H1 (cell line): ENCODE measurements around the gene KCNA2. TPM values are rescaled to one million over a fixed set of nuclear protein-coding genes. Genes with fewer than 3 reads are reported as not detected.

ENCODE experiments used
- CTCF ChIA-PET: fragments of 300-600 bp; sonication (Branson Sonifier 250); formaldehyde crosslinking; loops from one replicate; lab custom pipeline; 2021; ENCODE audit not compliant: partially characterized antibody; lab: Charles Lee
- POLR2A ChIA-PET: fragments of 300-600 bp; sonication (Branson Sonifier 250); formaldehyde crosslinking; loops from one replicate; lab custom pipeline; 2021; ENCODE audit warnings: inconsistent platforms; ENCODE audit not compliant: partially characterized antibody; lab: Charles Lee
- DNase-seq, 2 experiments: peaks; one replicate each; pipeline versions ENCODE4 v3.0.0 to v3.0.0-alpha.2; 2010 to 2022; ENCODE audit warnings: low spot score in 2 of 2, low read depth in 1 of 2, mixed read lengths in 1 of 2
- FAIRE-seq: peaks from 2 replicates; lab custom pipeline; 2011; peaks lifted over from hg19 to GRCh38; lab: Jason Lieb, UNC
- H2AFZ ChIP-seq: 2 replicates; pipeline ENCODE4 v1.8.1; 2012; ENCODE audit warnings: low read length, inconsistent platforms
- H2AK5ac ChIP-seq: 2 replicates; pipeline ENCODE4 v1.6.1; 2013; ENCODE audit warnings: low read depth, low read length
- H2BK120ac ChIP-seq: replicated peaks from 2 replicates; pipeline ENCODE3; 2013; ENCODE audit warnings: low read depth, low read length, inconsistent platforms
- H2BK12ac ChIP-seq: 2 replicates; pipeline ENCODE4 v1.6.1; 2013; ENCODE audit warnings: low read depth, low read length
- H2BK15ac ChIP-seq: 2 replicates; pipeline ENCODE4 v1.6.1; 2013; ENCODE audit warnings: low read length
- H2BK20ac ChIP-seq: 2 replicates; pipeline ENCODE4 v1.6.1; 2013; ENCODE audit warnings: low read length
- H2BK5ac ChIP-seq: 2 replicates; pipeline ENCODE4 v1.6.1; 2013; ENCODE audit warnings: low read depth, low read length
- H3K14ac ChIP-seq: 2 replicates; pipeline ENCODE4 v1.6.1; 2013; ENCODE audit warnings: inconsistent platforms; ENCODE audit not compliant: insufficient read length
- H3K18ac ChIP-seq: 2 replicates; pipeline ENCODE4 v1.6.1; 2013; ENCODE audit warnings: low read length; ENCODE audit errors: extremely low read depth
- H3K23ac ChIP-seq: 2 replicates; pipeline ENCODE4 v1.6.1; 2013; ENCODE audit warnings: inconsistent platforms; ENCODE audit not compliant: insufficient read length
- H3K23me2 ChIP-seq: 2 replicates; pipeline ENCODE4 v1.6.1; 2013; ENCODE audit warnings: low read depth, low read length
- H3K27ac ChIP-seq: 2 replicates; pipeline ENCODE4 v1.6.1; 2011; ENCODE audit warnings: low read depth, low read length, inconsistent platforms
- H3K27me3 ChIP-seq, 4 experiments: replicated peaks in 1 of 4; 1 replicate in 1 of 4; 2 replicates in 3 of 4; pipeline versions ENCODE4 v1.6.1 to v1.8.1; 2011 to 2013; ENCODE audit warnings: low read length in 3 of 4, mild to moderate bottlenecking in 3 of 4, inconsistent platforms in 2 of 4, mixed read lengths in 2 of 4, moderate library complexity in 1 of 4; ENCODE audit not compliant: control insufficient read depth in 3 of 4, insufficient read depth in 3 of 4; ENCODE audit errors: extremely low read depth in 1 of 4
- H3K36me3 ChIP-seq, 4 experiments: 2 replicates each; pipeline versions ENCODE4 v1.6.1 to v1.8.1; 2011 to 2013; ENCODE audit warnings: mild to moderate bottlenecking in 4 of 4, low read length in 3 of 4, moderate library complexity in 2 of 4, control low read depth in 1 of 4, inconsistent platforms in 1 of 4; ENCODE audit not compliant: insufficient read depth in 4 of 4, control insufficient read depth in 2 of 4
- H3K4ac ChIP-seq: replicated peaks from 2 replicates; pipeline ENCODE3; 2013; ENCODE audit warnings: low read length, low read depth, mixed read lengths, inconsistent platforms; ENCODE audit not compliant: insufficient read length
- H3K4me1 ChIP-seq, 4 experiments: replicated peaks in 1 of 4; 1 replicate in 1 of 4; 2 replicates in 3 of 4; pipeline versions ENCODE4 v1.6.1 to v1.8.1; 2011 to 2013; ENCODE audit warnings: low read length in 3 of 4, inconsistent platforms in 2 of 4, mixed read lengths in 1 of 4; ENCODE audit not compliant: insufficient read depth in 4 of 4, control insufficient read depth in 3 of 4
- H3K4me2 ChIP-seq, 2 experiments: 2 replicates each; pipeline versions ENCODE4 v1.6.1 to v1.8.1; 2011 to 2013; ENCODE audit warnings: low read depth in 2 of 2, low read length in 2 of 2, control low read depth in 1 of 2, inconsistent platforms in 1 of 2, mild to moderate bottlenecking in 1 of 2; ENCODE audit not compliant: insufficient read depth in 1 of 2
- H3K4me3 ChIP-seq, 4 experiments: fragments of 200-600, 300-600 bp in 1 of 4; sonication (generic), shearing (Covaris generic), sonication (Bioruptor Twin) in 1 of 4; 2 replicates each; pipeline versions ENCODE4 v1.5.1 to v1.8.1; 2011 to 2016; ENCODE audit warnings: low read length in 4 of 4, low read depth in 3 of 4, control low read depth in 2 of 4, inconsistent platforms in 2 of 4, mild to moderate bottlenecking in 2 of 4, mixed read lengths in 1 of 4, moderate library complexity in 1 of 4; ENCODE audit not compliant: insufficient read depth in 2 of 4; ENCODE audit errors: extremely low read depth in 1 of 4
- H3K56ac ChIP-seq: replicated peaks from 2 replicates; pipeline ENCODE3; 2013; ENCODE audit warnings: low read depth, mild to moderate bottlenecking, mixed read lengths, low read length, inconsistent platforms; ENCODE audit not compliant: insufficient read length
- H3K79me1 ChIP-seq: 2 replicates; pipeline ENCODE4 v1.6.1; 2013; ENCODE audit warnings: low read depth, low read length, control low read depth
- H3K79me2 ChIP-seq, 2 experiments: 2 replicates each; pipeline versions ENCODE4 v1.6.1 to v1.8.1; 2012 to 2013; ENCODE audit warnings: low read length in 2 of 2, mild to moderate bottlenecking in 2 of 2, inconsistent platforms in 1 of 2; ENCODE audit not compliant: insufficient read depth in 2 of 2, control insufficient read depth in 1 of 2
- H3K9ac ChIP-seq, 4 experiments: replicated peaks in 1 of 4; 1 replicate in 1 of 4; 2 replicates in 3 of 4; pipeline versions ENCODE4 v1.6.1 to v1.8.1; 2011 to 2013; ENCODE audit warnings: low read depth in 3 of 4, low read length in 3 of 4, control low read depth in 2 of 4, mild to moderate bottlenecking in 2 of 4, moderate library complexity in 2 of 4, inconsistent platforms in 1 of 4; ENCODE audit errors: extremely low read depth in 1 of 4
- H3K9me3 ChIP-seq, 2 experiments: 2 replicates each; pipeline versions ENCODE4 v1.6.1 to v1.8.1; 2012 to 2013; ENCODE audit warnings: mild to moderate bottlenecking in 2 of 2, moderate library complexity in 2 of 2, control low read depth in 1 of 2, inconsistent platforms in 1 of 2, low read depth in 1 of 2, low read length in 1 of 2, mixed read lengths in 1 of 2; ENCODE audit not compliant: insufficient read depth in 2 of 2
- H4K20me1 ChIP-seq, 2 experiments: replicated peaks in 1 of 2; 2 replicates each; pipeline versions ENCODE3 to v1.8.1; 2011 to 2013; ENCODE audit warnings: inconsistent platforms in 2 of 2, low read length in 2 of 2, mild to moderate bottlenecking in 1 of 2; ENCODE audit not compliant: insufficient read depth in 2 of 2, control insufficient read depth in 1 of 2
- H4K5ac ChIP-seq: 2 replicates; pipeline ENCODE4 v1.6.1; 2013; ENCODE audit warnings: low read length, low read depth, mixed read lengths, inconsistent platforms; ENCODE audit not compliant: insufficient read length
- H4K8ac ChIP-seq: 2 replicates; pipeline ENCODE4 v1.8.0; 2013; ENCODE audit warnings: mild to moderate bottlenecking, moderate library complexity, low read length, inconsistent platforms; ENCODE audit not compliant: insufficient read depth; ENCODE audit errors: extremely low read depth
- H4K91ac ChIP-seq: replicated peaks from 2 replicates; pipeline ENCODE3; 2013; ENCODE audit warnings: low read length, mixed read lengths, inconsistent platforms; ENCODE audit not compliant: insufficient read length
- BCL11A ChIP-seq, 2 experiments: IDR thresholded peaks; one replicate each; pipeline ENCODE4 v1.6.1; 2011; ENCODE audit warnings: low read depth in 2 of 2, low read length in 2 of 2, mild to moderate bottlenecking in 2 of 2
- EGR1 ChIP-seq: IDR thresholded peaks from 2 replicates; pipeline ENCODE4 v1.6.1; 2011; ENCODE audit warnings: low read depth, low read length, borderline replicate concordance
- HDAC2 ChIP-seq, 2 experiments: fragments of 300-600 bp in 1 of 2; sonication (generic) in 1 of 2; IDR thresholded peaks; 2 replicates each; pipeline ENCODE4 v1.6.1; 2011 to 2012; ENCODE audit warnings: low read depth in 2 of 2, low read length in 2 of 2, mild to moderate bottlenecking in 2 of 2, moderate library complexity in 2 of 2, borderline replicate concordance in 1 of 2, inconsistent platforms in 1 of 2
- KDM5A ChIP-seq: fragments of 200-600 bp; IDR thresholded peaks from 2 replicates; pipeline ENCODE4 v1.7.1; 2012; ENCODE audit warnings: mild to moderate bottlenecking, low read length, inconsistent platforms, mixed read lengths
- SP1 ChIP-seq: IDR thresholded peaks from 2 replicates; pipeline ENCODE4 v1.6.1; 2011; ENCODE audit warnings: low read depth, low read length
- TBP ChIP-seq: IDR thresholded peaks from 2 replicates; pipeline ENCODE4 v1.6.1; 2011; ENCODE audit warnings: low read depth, low read length, improper control_type of control experiment
- ZNF274 ChIP-seq: IDR thresholded peaks from 2 replicates; pipeline ENCODE4 v1.7.0; 2012; ENCODE audit warnings: low read length, borderline replicate concordance; ENCODE audit errors: extremely low read depth
- WGBS, 2 experiments: shearing (Covaris generic) in 1 of 2; methylation state at CpG; one replicate each; pipeline versions ENCODE4 v1.1.6 to v1.1.7; 2013 to 2015; ENCODE audit warnings: low lambda C conversion rate in 2 of 2, mixed read lengths in 2 of 2, inconsistent platforms in 1 of 2, low coverage in 1 of 2, missing lambda C conversion rate in 1 of 2; ENCODE audit not compliant: insufficient replicate concordance in 2 of 2, insufficient coverage in 1 of 2, insufficient read length in 1 of 2; ENCODE audit errors: extremely low coverage in 1 of 2, missing lambda C conversion rate in 1 of 2; 5-methylcytosine and 5-hydroxymethylcytosine counted together
- polyA plus RNA-seq, 7 experiments: library from polyadenylated mRNA; depleted of rRNA in 3 of 7; stranded (reverse) in 5 of 7; unstranded in 2 of 7; fragments of >200 nt in 5 of 7; fragments of 200-250 nt in 2 of 7; gene quantifications; 1 replicate in 5 of 7; 2 replicates in 1 of 7; 4 replicates in 1 of 7; pipeline versions ENCODE4 v1.2.1 to v1.2.3, GENCODE V29; 2011 to 2013; ENCODE audit warnings: missing spikeins in 2 of 7, mixed read lengths in 2 of 7
- total RNA-seq: library from RNA; stranded (reverse); fragmentation: NEBNext Ultra II Directional; extraction: Animal tissue kit (Norgen Biotek cat#: 25700); gene quantifications from 2 replicates; pipeline ENCODE4 v1.2.1, GENCODE V29; 2021

Gene KCNA2
- total and polyA plus RNA-seq, 2 of the 8 experiments (the other 6 are each of a cell fraction or from before 2014, with no cell fraction given), result 0.26 to 0.78 TPM

DNA sequence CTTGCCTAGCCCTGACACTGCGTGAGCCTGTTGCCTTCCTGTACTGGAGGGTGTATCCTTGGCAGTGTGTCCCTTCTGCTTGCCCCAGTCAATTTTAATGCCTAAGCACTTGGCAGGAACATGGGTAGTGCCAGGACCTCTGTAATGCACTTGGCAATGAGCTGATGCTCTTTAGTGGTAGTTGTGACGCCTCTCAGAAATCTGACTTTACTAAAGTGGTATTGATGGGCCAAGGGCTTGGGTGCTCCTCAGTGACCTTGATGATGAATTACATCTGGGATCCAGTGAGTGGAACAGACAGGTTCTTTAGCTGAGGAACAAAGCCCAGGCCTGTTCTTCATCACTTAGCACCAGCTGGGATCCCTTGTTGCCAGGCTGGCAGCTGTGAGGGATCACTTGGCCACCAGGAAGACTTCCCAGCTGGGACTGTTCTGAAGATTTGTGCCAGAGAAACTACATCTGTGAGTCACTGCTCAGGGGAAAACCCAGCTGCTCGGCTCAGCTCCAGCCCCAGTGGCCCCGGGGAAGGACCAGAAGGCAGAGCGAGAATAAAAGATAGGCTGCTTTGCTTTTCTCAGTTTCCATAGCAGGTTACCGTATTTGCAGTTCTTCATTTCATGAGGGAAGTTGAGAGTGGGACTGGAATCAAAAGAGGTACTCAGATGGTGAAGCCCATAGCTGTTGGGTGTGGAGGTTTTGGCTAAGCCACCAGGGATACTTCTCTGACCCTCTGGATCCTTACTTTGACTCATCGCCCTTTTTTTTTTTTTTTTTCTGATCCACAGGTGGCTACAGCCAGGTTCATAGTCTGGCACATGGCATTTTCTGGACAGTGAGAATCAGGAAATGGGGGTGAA, 28.5 kb upstream of the KCNA2 start:
- H3K4ac ChIP-seq, result no peak overlapping the region
- no peak overlapping the region for H2BK120ac ChIP-seq
- H2AFZ ChIP-seq, result no peak overlapping the region
- no peaks in the 10 kb centered on the region for H4K20me1 ChIP-seq
- no peaks in the 10 kb centered on the region for H3K23me2 ChIP-seq
- WGBS, 2 experiments, result 96% methylated on average over 6 of the region's 7 CpGs; no CpG with 5 or more reads in 1 of the 2 experiments
- peaks cover 0 to 8% (median 0%) of the 10 kb centered on the region in 4 experiments; a peak in 1 of 7 replicates for H3K27me3 ChIP-seq
- no peak for FAIRE-seq
- no peak overlapping the region for H4K8ac ChIP-seq
- H3K27ac ChIP-seq, result no peak overlapping the region
- H3K4me1 ChIP-seq, result no peaks in the 10 kb centered on the region
- no peak overlapping the region for H2BK20ac ChIP-seq
- no peaks in the 10 kb centered on the region for H3K9me3 ChIP-seq
- no peak overlapping the region for H3K4me2 ChIP-seq
- H3K79me2 ChIP-seq, result no peaks in the 10 kb centered on the region
- no peaks in the 10 kb centered on the region for H3K79me1 ChIP-seq
- H3K56ac ChIP-seq, result no peak overlapping the region
- no peak overlapping the region for H2BK12ac ChIP-seq
- H3K18ac ChIP-seq, result no peak overlapping the region
- H3K4me3 ChIP-seq, result no peak overlapping the region
- H3K9ac ChIP-seq, result no peak overlapping the region
- no peak overlapping the region for H2BK5ac ChIP-seq
- TF ChIP-seq SP1 (no peak), BCL11A (IDR thresholded peaks at IDR 0.05; ENCODE audit: low read depth in 2 of 2, low read length in 2 of 2) (no peak), TBP (no peak), EGR1 (no peak), HDAC2 (IDR thresholded peaks at IDR 0.05; ENCODE audit: borderline replicate concordance in 1 of 2, low read depth in 2 of 2, low read length in 2 of 2) (no peak), ZNF274 (no peak), KDM5A (no peak)
- CTCF ChIA-PET, result interaction anchor here (0.6 to 6.3 kb wide), 9 partner anchors 15 to 152 kb away, joined by 3 to 86 read pairs (median 4); no protein-coding TSS in a partner anchor
- H2BK15ac ChIP-seq, result no peak overlapping the region
- H3K23ac ChIP-seq, result no peak overlapping the region
- H2AK5ac ChIP-seq, result no peak overlapping the region
- no peak overlapping the region for H4K91ac ChIP-seq
- H3K14ac ChIP-seq, result no peak overlapping the region
- no peaks in the 10 kb centered on the region for H3K36me3 ChIP-seq
- no peak for DNase-seq
- no peak overlapping the region for H4K5ac ChIP-seq
- POLR2A ChIA-PET, result no interaction called here
